ENCODE measurements around the gene CENPH. TPM values are rescaled to one million over a fixed set of nuclear protein-coding genes. Genes with fewer than 3 reads are reported as not detected.

Gene CENPH
- total RNA-seq, 4 donors from 2014 or later, result 0.81 to 5.0 (median 1.5) TPM; not detected in 1

DNA sequence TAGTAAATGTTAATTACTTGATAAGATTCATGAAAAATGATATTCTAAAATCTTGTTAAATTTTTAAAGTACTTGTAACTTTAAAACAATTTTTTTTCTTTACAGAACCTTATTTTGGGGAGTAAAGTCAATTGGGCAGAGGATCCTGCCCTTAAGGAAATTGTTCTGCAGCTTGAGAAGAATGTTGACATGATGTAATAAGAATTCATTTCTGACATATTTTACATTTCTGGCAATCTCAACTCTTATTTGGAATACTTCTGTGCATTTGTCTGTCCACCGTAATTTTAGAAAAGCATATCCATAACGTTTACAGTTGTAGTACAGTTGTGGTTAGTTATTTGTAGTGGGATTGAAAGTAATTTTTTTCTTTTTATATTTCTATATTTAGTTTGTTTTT, 20.2 kb downstream of the CENPH start:
- ATAC-seq, result no peak
- no peaks in the 10 kb centered on the region for H3K27me3 ChIP-seq
- no peak overlapping the region for H3K4me3 ChIP-seq
- TF ChIP-seq, protein P1, sequence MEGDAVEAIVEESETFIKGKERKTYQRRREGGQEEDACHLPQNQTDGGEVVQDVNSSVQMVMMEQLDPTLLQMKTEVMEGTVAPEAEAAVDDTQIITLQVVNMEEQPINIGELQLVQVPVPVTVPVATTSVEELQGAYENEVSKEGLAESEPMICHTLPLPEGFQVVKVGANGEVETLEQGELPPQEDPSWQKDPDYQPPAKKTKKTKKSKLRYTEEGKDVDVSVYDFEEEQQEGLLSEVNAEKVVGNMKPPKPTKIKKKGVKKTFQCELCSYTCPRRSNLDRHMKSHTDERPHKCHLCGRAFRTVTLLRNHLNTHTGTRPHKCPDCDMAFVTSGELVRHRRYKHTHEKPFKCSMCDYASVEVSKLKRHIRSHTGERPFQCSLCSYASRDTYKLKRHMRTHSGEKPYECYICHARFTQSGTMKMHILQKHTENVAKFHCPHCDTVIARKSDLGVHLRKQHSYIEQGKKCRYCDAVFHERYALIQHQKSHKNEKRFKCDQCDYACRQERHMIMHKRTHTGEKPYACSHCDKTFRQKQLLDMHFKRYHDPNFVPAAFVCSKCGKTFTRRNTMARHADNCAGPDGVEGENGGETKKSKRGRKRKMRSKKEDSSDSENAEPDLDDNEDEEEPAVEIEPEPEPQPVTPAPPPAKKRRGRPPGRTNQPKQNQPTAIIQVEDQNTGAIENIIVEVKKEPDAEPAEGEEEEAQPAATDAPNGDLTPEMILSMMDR (IDR thresholded peaks at IDR 0.05), result no peak
- TF ChIP-seq POLR2A (IDR thresholded peaks at IDR 0.05) (no peak), POLR2AphosphoS5 (IDR thresholded peaks at IDR 0.05) (no peak), EP300 (IDR thresholded peaks at IDR 0.05) (no peak)
- H3K27ac ChIP-seq, result no peak overlapping the region
- no peaks in the 10 kb centered on the region for H3K36me3 ChIP-seq
- no peaks in the 10 kb centered on the region for H3K4me1 ChIP-seq
- no peaks in the 10 kb centered on the region for H3K9me3 ChIP-seq
- 46 to 50% methylated on average over 2 of the region's 2 CpGs for WGBS, 2 donors (ENCODE audit: low coverage in 1 of 2)

DNA sequence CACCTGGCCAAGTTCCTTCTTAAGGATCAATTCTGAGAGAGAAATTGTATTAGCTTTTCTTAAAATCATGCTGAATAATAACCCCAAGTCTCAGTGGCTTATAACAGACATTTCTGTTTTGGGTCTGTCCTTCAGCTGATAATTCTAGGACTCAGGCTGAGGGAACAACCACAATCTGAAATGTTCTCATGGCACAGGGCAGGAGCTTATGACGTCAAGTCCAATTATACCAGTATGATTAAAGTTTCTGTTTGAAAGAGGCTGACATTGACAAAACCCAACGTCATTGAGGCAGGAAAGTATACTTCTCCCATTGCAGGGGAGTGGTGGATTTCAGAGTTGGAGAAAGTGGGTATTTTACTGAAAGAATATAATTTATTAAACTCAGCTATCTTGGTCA, 21.8 kb downstream of the CENPH start:
- WGBS, 2 donors (ENCODE audit: low coverage in 1 of 2), result 77% methylated on average over 2 of the region's 2 CpGs
- H3K9me3 ChIP-seq, result no peaks in the 10 kb centered on the region

DNA sequence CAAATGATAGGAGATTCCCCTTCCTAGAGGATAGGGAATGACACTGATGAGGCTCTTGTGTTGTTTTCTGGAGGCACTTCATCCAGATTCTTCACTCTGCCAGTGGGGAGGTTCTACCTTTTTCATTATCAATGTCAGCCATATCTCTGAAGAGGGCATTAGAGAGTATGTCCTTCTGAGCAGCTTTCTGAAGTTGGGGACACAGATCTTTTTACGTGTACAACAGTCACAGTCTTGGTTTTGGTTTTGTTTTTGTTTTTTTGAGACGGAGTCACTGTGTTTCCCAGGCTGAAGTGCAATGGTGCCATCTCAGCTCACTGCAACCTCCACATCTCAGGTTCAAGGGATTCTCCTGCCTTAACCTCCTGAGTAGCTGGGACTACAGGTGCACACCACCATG, 22.6 kb downstream of the CENPH start:
- TF ChIP-seq, protein P1 (IDR thresholded peaks at IDR 0.05), result no peak
- no peak for TF ChIP-seq POLR2AphosphoS5 (IDR thresholded peaks at IDR 0.05)
- TF ChIP-seq EP300 (IDR thresholded peaks at IDR 0.05), result no peak
- no peak for TF ChIP-seq POLR2A (IDR thresholded peaks at IDR 0.05)
- Histone ChIP-seq H3K27me3 (no peaks in the 10 kb centered on the region), H3K27ac (no peak overlapping the region), H3K36me3 (no peaks in the 10 kb centered on the region), H3K9me3 (no peaks in the 10 kb centered on the region), H3K4me3 (no peak overlapping the region), H3K4me1 (no peaks in the 10 kb centered on the region)
- ATAC-seq, result no peak
- WGBS, 2 donors (ENCODE audit: low coverage in 1 of 2), result 60 to 100% methylated on average over 1 of the region's 2 CpGs

More for the DNA sequence above, 21.8 kb downstream of the CENPH start:
- TF ChIP-seq POLR2A (IDR thresholded peaks at IDR 0.05) (no peak), POLR2AphosphoS5 (IDR thresholded peaks at IDR 0.05) (no peak), EP300 (IDR thresholded peaks at IDR 0.05) (no peak)
- TF ChIP-seq, protein P1 (IDR thresholded peaks at IDR 0.05), result no peak
- H3K27me3 ChIP-seq, result no peaks in the 10 kb centered on the region
- no peaks in the 10 kb centered on the region for H3K4me1 ChIP-seq
- no peak for ATAC-seq
- no peak overlapping the region for H3K27ac ChIP-seq
- no peak overlapping the region for H3K4me3 ChIP-seq
- no peaks in the 10 kb centered on the region for H3K36me3 ChIP-seq

DNA sequence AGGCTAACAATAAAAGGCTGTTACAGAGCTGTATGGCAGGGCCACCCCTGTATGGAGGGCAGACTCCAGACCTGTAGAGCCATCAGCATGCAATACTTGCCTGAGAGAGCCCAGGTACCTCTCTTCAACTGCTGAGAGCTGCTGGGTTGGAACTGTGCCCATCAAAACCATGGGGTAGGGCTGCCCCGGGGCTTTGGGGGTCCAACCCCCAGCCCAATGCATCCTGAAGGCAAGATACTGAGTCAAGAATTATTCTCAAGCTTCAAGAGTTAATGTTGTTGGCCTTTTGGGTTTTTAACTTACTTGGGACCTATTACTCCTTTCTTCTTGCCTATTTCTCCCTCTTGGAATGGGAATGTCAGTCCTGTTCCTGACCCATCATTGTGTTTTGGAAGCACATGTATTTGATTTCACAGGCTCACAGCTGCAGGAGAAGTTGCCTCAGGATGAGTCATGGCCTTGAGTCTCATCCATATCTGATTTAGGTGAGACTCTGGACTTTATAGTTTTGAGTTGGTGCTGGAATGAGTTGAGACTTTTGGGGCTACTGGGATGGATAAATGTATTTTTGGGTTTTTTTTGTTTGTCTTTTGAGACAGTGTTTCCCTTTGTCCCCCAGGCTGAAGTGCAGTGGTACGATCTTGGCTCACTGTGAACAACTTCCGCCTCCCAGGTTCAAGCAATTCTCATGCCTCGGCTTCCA, 24.3 kb downstream of the CENPH start:
- no peaks in the 10 kb centered on the region for H3K27me3 ChIP-seq
- peaks cover 0 to 2% (median under 1%) of the 10 kb centered on the region in 3 donors for H3K4me1 ChIP-seq
- H3K4me3 ChIP-seq, result no peak overlapping the region
- no peak for TF ChIP-seq POLR2AphosphoS5 (IDR thresholded peaks at IDR 0.05)
- TF ChIP-seq POLR2A (IDR thresholded peaks at IDR 0.05), result no peak
- TF ChIP-seq, protein P1 (IDR thresholded peaks at IDR 0.05), result no peak
- TF ChIP-seq EP300 (IDR thresholded peaks at IDR 0.05), result no peak
- H3K36me3 ChIP-seq, result no peaks in the 10 kb centered on the region
- no peak for ATAC-seq
- no peak overlapping the region for H3K27ac ChIP-seq
- 100% methylated on average over 4 of the region's 4 CpGs; no CpG with 5 or more reads in 1 of the 2 donors for WGBS, 2 donors (ENCODE audit: low coverage in 1 of 2)
- no peaks in the 10 kb centered on the region for H3K9me3 ChIP-seq

DNA sequence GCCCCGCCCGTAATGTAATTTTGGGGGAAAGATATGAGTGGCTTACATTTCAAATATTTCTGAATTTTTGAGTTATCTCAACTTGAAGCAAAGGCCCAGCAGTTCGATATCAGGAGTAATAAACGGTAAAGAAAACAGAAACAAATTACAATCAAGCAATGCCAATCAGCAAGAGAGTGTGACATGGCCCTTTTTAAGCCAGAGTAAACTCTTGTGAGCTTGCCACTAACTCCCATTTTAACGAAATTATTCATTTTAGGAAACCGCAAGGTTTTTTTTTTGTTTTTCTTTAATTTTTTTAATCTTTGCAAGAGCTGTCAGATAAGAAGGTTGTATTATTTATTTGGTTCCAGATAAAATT, 27.7 kb downstream of the CENPH start:
- Histone ChIP-seq H3K36me3 (no peaks in the 10 kb centered on the region), H3K9me3 (no peaks in the 10 kb centered on the region), H3K4me1 (peaks cover 0 to 16% (median 8%) of the 10 kb centered on the region in 3 donors), H3K27me3 (no peaks in the 10 kb centered on the region), H3K4me3 (peak overlapping the region; percentile 56 to 77), H3K27ac (peak overlapping the region in 2 of 4 donors; percentile 93 to 95)
- no peak for TF ChIP-seq POLR2A (IDR thresholded peaks at IDR 0.05)
- TF ChIP-seq, protein P1 (IDR thresholded peaks at IDR 0.05), result no peak
- TF ChIP-seq EP300 (IDR thresholded peaks at IDR 0.05), result no peak
- TF ChIP-seq POLR2AphosphoS5 (IDR thresholded peaks at IDR 0.05), result no peak
- ATAC-seq, result no peak
- 31 to 55% methylated on average over 4 to 6 of the region's 6 CpGs for WGBS, 2 donors (ENCODE audit: low coverage in 1 of 2)

Data from gastroesophageal sphincter (tissue), 4 donors.